ENCODE data around the gene HNMT.

Gene HNMT

DNA sequence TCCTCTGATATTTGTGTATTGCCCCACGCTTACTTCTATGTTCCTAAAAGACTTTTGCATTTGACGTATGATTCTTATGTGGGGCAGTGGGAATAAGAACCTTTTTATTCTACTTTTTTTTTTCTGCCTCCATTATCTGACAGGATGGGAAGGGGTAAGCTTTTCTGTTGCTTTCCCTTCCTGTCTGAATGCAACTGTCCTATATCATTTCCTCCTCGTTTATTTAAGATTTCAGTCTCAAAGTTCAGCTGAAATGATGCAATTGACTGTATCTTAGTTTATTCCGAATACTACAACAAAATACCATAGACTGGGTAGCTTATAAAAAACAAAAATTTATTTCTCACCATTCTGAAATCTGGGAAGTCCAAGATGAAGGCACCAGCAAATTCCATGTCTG is 24.1 kb upstream of the HNMT start:
- TF ChIP-seq, protein P1, sequence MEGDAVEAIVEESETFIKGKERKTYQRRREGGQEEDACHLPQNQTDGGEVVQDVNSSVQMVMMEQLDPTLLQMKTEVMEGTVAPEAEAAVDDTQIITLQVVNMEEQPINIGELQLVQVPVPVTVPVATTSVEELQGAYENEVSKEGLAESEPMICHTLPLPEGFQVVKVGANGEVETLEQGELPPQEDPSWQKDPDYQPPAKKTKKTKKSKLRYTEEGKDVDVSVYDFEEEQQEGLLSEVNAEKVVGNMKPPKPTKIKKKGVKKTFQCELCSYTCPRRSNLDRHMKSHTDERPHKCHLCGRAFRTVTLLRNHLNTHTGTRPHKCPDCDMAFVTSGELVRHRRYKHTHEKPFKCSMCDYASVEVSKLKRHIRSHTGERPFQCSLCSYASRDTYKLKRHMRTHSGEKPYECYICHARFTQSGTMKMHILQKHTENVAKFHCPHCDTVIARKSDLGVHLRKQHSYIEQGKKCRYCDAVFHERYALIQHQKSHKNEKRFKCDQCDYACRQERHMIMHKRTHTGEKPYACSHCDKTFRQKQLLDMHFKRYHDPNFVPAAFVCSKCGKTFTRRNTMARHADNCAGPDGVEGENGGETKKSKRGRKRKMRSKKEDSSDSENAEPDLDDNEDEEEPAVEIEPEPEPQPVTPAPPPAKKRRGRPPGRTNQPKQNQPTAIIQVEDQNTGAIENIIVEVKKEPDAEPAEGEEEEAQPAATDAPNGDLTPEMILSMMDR (IDR thresholded peaks at IDR 0.05; ENCODE audit: low read depth, low read length): no peak
- H3K4me3 ChIP-seq (ENCODE audit: low read depth, low read length): no peak overlapping the region

DNA sequence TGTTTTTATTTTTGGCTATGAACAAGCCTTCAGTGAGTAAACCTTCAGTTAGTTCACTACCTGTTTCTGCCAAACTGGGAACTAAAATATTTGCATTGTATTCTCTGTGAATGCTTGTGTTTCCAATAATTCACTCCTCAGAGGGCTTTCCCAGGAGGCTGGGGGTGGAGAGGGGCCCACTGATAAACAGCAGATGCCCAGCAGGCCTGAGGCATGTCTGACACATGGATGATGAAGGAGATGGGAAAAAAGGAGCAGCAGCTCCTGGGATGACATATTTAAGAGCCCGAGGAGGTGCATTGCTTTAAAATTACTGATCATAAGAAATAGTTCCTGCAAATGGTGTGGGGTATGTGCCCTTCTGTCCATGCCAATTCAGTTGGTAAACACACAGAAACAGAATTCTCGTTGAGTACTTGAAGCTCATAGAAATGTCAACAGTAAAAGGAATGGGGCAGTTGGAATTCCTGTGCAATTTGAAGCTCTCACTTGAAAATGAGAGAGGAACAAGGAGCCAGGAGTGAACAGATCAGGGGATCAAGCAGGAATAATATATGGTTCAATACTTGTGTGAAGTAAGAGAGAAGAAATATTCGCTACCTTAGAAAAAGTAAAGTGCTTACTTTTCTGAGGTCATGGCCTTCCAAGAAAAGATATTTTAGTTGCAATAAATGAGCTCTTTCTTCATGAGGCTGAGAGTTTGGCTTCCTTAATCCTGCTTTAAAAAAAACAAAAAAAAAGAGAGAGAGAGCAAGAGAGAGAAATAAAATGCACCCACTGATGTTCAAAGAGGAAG is 22.0 kb upstream of the HNMT start:
- no peak overlapping the region for H3K4me3 ChIP-seq (ENCODE audit: low read depth, low read length)
- TF ChIP-seq, protein P1 (IDR thresholded peaks at IDR 0.05; ENCODE audit: low read depth, low read length): no peak

- TF ChIP-seq, protein P1 (IDR thresholded peaks at IDR 0.05; ENCODE audit: low read depth, low read length): no peak
- no peak overlapping the region for H3K4me3 ChIP-seq (ENCODE audit: low read depth, low read length)
Measured at GRCh38 chr2:137942833-137943677, 21.2 kb upstream of the HNMT start.

DNA sequence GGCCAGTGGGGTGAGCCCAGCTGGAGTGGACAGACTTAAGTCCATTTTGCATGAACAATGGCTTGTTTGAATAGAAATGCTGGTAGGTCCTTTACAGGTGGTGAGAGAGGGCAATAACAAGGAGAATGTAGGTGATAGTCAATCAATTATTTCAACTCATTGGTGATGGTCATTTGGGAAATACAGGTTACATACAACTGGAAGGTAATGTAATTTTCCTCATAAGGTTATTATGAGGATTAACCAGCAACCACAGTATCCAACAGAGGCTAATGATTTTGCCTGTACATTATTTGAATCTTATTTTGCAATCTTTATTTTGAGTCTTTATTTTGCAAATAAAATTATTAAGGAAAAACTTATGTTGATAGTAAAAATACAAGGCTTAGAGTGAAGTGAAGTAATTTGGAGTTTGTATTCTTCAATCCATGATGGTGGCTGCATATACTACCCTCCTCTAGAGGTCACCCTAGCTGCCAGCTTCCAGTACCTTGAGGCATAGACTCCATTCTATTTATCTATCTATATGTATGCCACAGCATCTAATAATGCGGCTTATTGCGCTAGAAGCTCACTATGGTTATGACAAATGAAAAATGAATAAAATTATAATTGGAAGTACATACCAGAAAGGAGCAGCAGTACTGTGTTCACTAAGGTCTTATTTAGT is 20.5 kb upstream of the HNMT start:
- TF ChIP-seq, protein P1 (IDR thresholded peaks at IDR 0.05; ENCODE audit: low read depth, low read length): no peak
- no peak overlapping the region for H3K4me3 ChIP-seq (ENCODE audit: low read depth, low read length)

- TF ChIP-seq, protein P1 (IDR thresholded peaks at IDR 0.05; ENCODE audit: low read depth, low read length): no peak
- H3K4me3 ChIP-seq (ENCODE audit: low read depth, low read length): no peak overlapping the region
Measured at GRCh38 chr2:137944714-137945113, 19.6 kb upstream of the HNMT start.

- TF ChIP-seq, protein P1 (IDR thresholded peaks at IDR 0.05; ENCODE audit: low read depth, low read length): no peak
- H3K4me3 ChIP-seq (ENCODE audit: low read depth, low read length): no peak overlapping the region
Measured at GRCh38 chr2:137945229-137945628, 19.0 kb upstream of the HNMT start.
